Endothelial cell of umbilical vein (primary cell): ENCODE results near the gene LYPD4. TPM values are rescaled to one million over a fixed set of nuclear protein-coding genes. Genes with fewer than 3 reads are reported as not detected.

Experiments
- BruUV-seq: library from RNA; stranded (reverse); fragments of 400-500 nt; replicated peaks from 2 replicates; lab custom pipeline; 2021; lab: Mats Ljungman, UMichigan
- CTCF ChIA-PET: fragments of 300-600, 350-600 bp; sonication (Branson Sonifier 250); formaldehyde crosslinking; loops from one replicate; lab custom pipeline; 2021; ENCODE audit warnings: antibody characterized with exemption, inconsistent platforms; lab: Charles Lee
- POLR2A ChIA-PET: fragments of 300-600, 350-600 bp; sonication (Branson Sonifier 250); formaldehyde crosslinking; loops from one replicate; lab custom pipeline; 2021; ENCODE audit warnings: antibody characterized with exemption, inconsistent platforms; lab: Charles Lee
- DNase-seq: peaks from one replicate; pipeline ENCODE4 v3.0.0-alpha.2; 2011; ENCODE audit warnings: low read depth, low spot score
- FAIRE-seq: peaks from 2 replicates; lab custom pipeline; 2011; peaks lifted over from hg19 to GRCh38; lab: Jason Lieb, UNC
- H2AFZ ChIP-seq: 2 replicates; pipeline ENCODE4 v1.6.0; 2012; ENCODE audit warnings: low read depth, low read length, control low read depth, inconsistent platforms
- H3K27ac ChIP-seq: 2 replicates; pipeline ENCODE4 v1.5.1; 2011; ENCODE audit warnings: low read depth, mild to moderate bottlenecking, control low read depth, low read length, moderate library complexity; ENCODE audit not compliant: insufficient read depth
- H3K27me3 ChIP-seq, 2 experiments: 2 replicates each; pipeline versions ENCODE4 v1.6.0 to v1.6.1; 2011; ENCODE audit warnings: low read length in 2 of 2, mixed read lengths in 1 of 2; ENCODE audit not compliant: control insufficient read depth in 2 of 2, insufficient read depth in 2 of 2
- H3K36me3 ChIP-seq, 2 experiments: 2 replicates in 1 of 2; 3 replicates in 1 of 2; pipeline ENCODE4 v1.5.1; 2011; ENCODE audit warnings: low read length in 2 of 2, mild to moderate bottlenecking in 1 of 2, moderate library complexity in 1 of 2; ENCODE audit not compliant: control insufficient read depth in 2 of 2, insufficient read depth in 2 of 2; ENCODE audit errors: extremely low read depth in 1 of 2
- H3K4me1 ChIP-seq: 3 replicates; pipeline ENCODE4 v1.5.1; 2011; ENCODE audit warnings: mild to moderate bottlenecking, low read length; ENCODE audit not compliant: control insufficient read depth, insufficient read depth; ENCODE audit errors: extremely low read depth
- H3K4me2 ChIP-seq: 2 replicates; pipeline ENCODE4 v1.6.1; 2011; ENCODE audit warnings: low read length, control low read depth, mixed read lengths; ENCODE audit not compliant: insufficient read depth
- H3K4me3 ChIP-seq, 3 experiments: fragments of 200-600 bp in 1 of 3; sonication (generic), shearing (Covaris generic) in 1 of 3; replicated peaks in 1 of 3; 2 replicates each; pipeline ENCODE4 v1.5.1; 2011 to 2016; ENCODE audit warnings: control low read depth in 3 of 3, low read length in 3 of 3, mild to moderate bottlenecking in 2 of 3, inconsistent platforms in 1 of 3, low read depth in 1 of 3, moderate library complexity in 1 of 3; ENCODE audit not compliant: insufficient read depth in 1 of 3
- H3K79me2 ChIP-seq: 2 replicates; pipeline ENCODE4 v1.6.0; 2012; ENCODE audit warnings: low read length, inconsistent platforms; ENCODE audit not compliant: control insufficient read depth, insufficient read depth
- H3K9ac ChIP-seq: replicated peaks from 2 replicates; pipeline ENCODE3; 2011; ENCODE audit warnings: low read length, control low read depth; ENCODE audit not compliant: insufficient read depth; ENCODE audit errors: extremely low read depth
- H3K9me1 ChIP-seq: replicated peaks from 3 replicates; pipeline ENCODE4 v1.6.0; 2011; ENCODE audit warnings: mild to moderate bottlenecking, low read length; ENCODE audit not compliant: control insufficient read depth, insufficient read depth; ENCODE audit errors: extremely low read depth
- H3K9me3 ChIP-seq: replicated peaks from 2 replicates; pipeline ENCODE4 v1.5.1; 2012; ENCODE audit warnings: low read length, inconsistent platforms; ENCODE audit not compliant: control insufficient read depth, insufficient read depth
- H4K20me1 ChIP-seq: replicated peaks from 2 replicates; pipeline ENCODE3; 2011; ENCODE audit warnings: mild to moderate bottlenecking, low read length; ENCODE audit not compliant: control insufficient read depth, insufficient read depth; ENCODE audit errors: extremely low read depth
- CTCF ChIP-seq, 2 donors: IDR thresholded peaks; 1 replicate in 1 of 2; 2 replicates in 1 of 2; pipeline ENCODE4 v1.5.1; 2011; ENCODE audit warnings: low read length in 2 of 2, mild to moderate bottlenecking in 2 of 2, moderate library complexity in 2 of 2, control low read depth in 1 of 2, inconsistent platforms in 1 of 2, low read depth in 1 of 2; ENCODE audit not compliant: insufficient read depth in 1 of 2; ENCODE audit errors: extremely low read depth in 1 of 2
- GATA2 ChIP-seq: IDR thresholded peaks from 2 replicates; pipeline ENCODE4 v1.7.0; 2011; ENCODE audit warnings: low read depth, mild to moderate bottlenecking, moderate library complexity, mixed read lengths, low read length; ENCODE audit not compliant: insufficient read length, insufficient read depth
- JUN ChIP-seq: IDR thresholded peaks from 2 replicates; pipeline ENCODE4 v1.6.1; 2011; ENCODE audit warnings: borderline replicate concordance, low read depth; ENCODE audit not compliant: insufficient read length, insufficient read depth
- MAX ChIP-seq: IDR thresholded peaks from 2 replicates; pipeline ENCODE4 v1.6.1; 2011; ENCODE audit not compliant: insufficient read depth, insufficient read length
- MYC ChIP-seq: IDR thresholded peaks from one replicate; pipeline ENCODE4 v1.6.1; 2011; ENCODE audit warnings: mild to moderate bottlenecking, low read depth, low read length
- POLR2A ChIP-seq: IDR thresholded peaks from 2 replicates; pipeline ENCODE4 v1.6.1; 2012; ENCODE audit warnings: low read depth, mild to moderate bottlenecking, control low read depth, low read length
- POLR2AphosphoS5 ChIP-seq: IDR thresholded peaks from 2 replicates; pipeline ENCODE4 v1.6.1; 2012; ENCODE audit warnings: low read depth, mild to moderate bottlenecking, control low read depth, low read length, moderate library complexity; ENCODE audit not compliant: insufficient read depth
- dilution Hi-C: fragments of 300-500 bp; cut with MboI; formaldehyde crosslinking; loops from one replicate; pipeline ENCODE4 v1.15.0; 2019; ENCODE audit warnings: low sequenced_read_pairs; ENCODE audit not compliant: extremely low pct_ligation_motif_present
- intact Hi-C: fragments of 100-400 bp; cut with micrococcal nuclease; formaldehyde crosslinking; loops from one replicate; pipeline ENCODE4 v1.10.0; 2022
- polyA plus RNA-seq, 4 experiments: library from polyadenylated mRNA; depleted of rRNA in 3 of 4; stranded (reverse) in 3 of 4; unstranded in 1 of 4; fragments of >200 nt; gene quantifications; 2 replicates each; pipeline versions ENCODE4 v1.2.1 to v1.2.3, GENCODE V29; 2011 to 2012; ENCODE audit warnings: missing spikeins in 1 of 4
- total RNA-seq: library from RNA; stranded (reverse); gene quantifications from 2 replicates; pipeline ENCODE4 v1.2.3, GENCODE V29; 2021

Gene LYPD4
- total and polyA plus RNA-seq, 2 donors (not counting 3 experiments of a cell fraction or from before 2014, with no cell fraction given), result not detected

- Histone ChIP-seq H3K4me3 (no peak overlapping the region), H3K27ac (no peak overlapping the region), H3K9me1 (no peaks in the 10 kb centered on the region), H3K36me3 (no peaks in the 10 kb centered on the region), H3K79me2 (no peaks in the 10 kb centered on the region), H4K20me1 (no peaks in the 10 kb centered on the region), H3K9me3 (no peaks in the 10 kb centered on the region), H3K4me1 (no peaks in the 10 kb centered on the region), H2AFZ (no peak overlapping the region), H3K9ac (no peak overlapping the region), H3K4me2 (no peak overlapping the region), H3K27me3 (peaks cover 27 to 39% of the 10 kb centered on the region in 2 experiments)
- DNase-seq (no peak), FAIRE-seq (no peak)
- dilution Hi-C loops, result no loop called here
- TF ChIP-seq POLR2AphosphoS5, result no peak
- no peak for TF ChIP-seq POLR2A
- TF ChIP-seq MYC, result no peak
- no peak for TF ChIP-seq CTCF (IDR thresholded peaks at IDR 0.05; ENCODE audit: extremely low read depth in 1 of 2, insufficient read depth in 1 of 2, low read depth in 1 of 2, low read length in 2 of 2)
- no peak for TF ChIP-seq JUN
- TF ChIP-seq GATA2, result no peak
- TF ChIP-seq MAX, result no peak
- intact Hi-C loops, result no loop called here
- ChIA-PET CTCF (interaction anchor here (1.2 kb wide), 1 partner anchor 9 kb away, joined by 4 read pairs; the partner anchor contains the start of gene RPS19), POLR2A (interaction anchor here (1.2 kb wide), 1 partner anchor 8 kb away, joined by 4 read pairs; no protein-coding TSS in a partner anchor)
- BruUV-seq, result no TSS peak
Measured at GRCh38 chr19:41851456-41851855, 7.0 kb upstream of the LYPD4 start.
